Measurements from ENCODE around the gene ESCO1. TPM values are rescaled to one million over a fixed set of nuclear protein-coding genes. Genes with fewer than 3 reads are reported as not detected.

ESCO1 gene
- total and polyA plus RNA-seq, 2 of the 4 experiments (the other 2 are of a cell fraction): 3.1 to 4.5 TPM

DNA sequence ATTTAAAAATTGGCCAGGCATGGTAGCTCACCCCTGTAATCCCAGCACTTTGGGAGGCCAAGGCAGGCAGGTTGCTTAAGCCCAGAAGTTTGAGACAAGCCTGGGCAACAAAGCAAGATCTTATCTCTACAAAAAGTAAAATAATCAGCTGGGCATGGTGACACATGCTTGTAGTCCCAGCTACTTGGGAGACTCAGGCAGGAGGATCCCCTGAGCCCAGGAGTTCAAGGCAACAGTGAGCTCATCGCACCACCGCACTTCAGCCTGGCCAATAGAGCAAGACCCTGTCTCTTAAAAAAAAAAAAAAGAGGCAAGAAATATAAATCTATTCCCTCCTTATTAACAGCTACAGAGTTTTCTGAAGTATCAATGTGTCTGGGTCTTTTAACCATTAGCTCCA lies 51.9 kb downstream of the ESCO1 start:
- H4K20me1 ChIP-seq (ENCODE audit: insufficient read depth, low read length): no peaks in the 10 kb centered on the region; the same call in 1 of the 2 replicates
- H2AFZ ChIP-seq (replicated peaks; ENCODE audit: low read length, poor library complexity): no peak overlapping the region
- no peaks in the 10 kb centered on the region for H3K9me3 ChIP-seq (ENCODE audit: control insufficient read depth, insufficient read depth, low read length)
- no peak overlapping the region for H2AK5ac ChIP-seq (ENCODE audit: low read depth, low read length)
- no peak overlapping the region for H3K14ac ChIP-seq (replicated peaks; ENCODE audit: low read depth, low read length)
- intact Hi-C loops (cut with micrococcal nuclease) (no loop called here), dilution Hi-C loops (cut with HindIII; ENCODE audit: low sequenced_read_pairs, unreplicated experiment) (no loop called here), in situ Hi-C loops (cut with MboI; ENCODE audit: low sequenced_read_pairs) (no loop called here)
- no peak overlapping the region for H2BK20ac ChIP-seq (ENCODE audit: low read depth, low read length)
- POLR2A ChIA-PET (ENCODE audit: unreplicated experiment): no interaction called here
- H3K27ac ChIP-seq (ENCODE audit: insufficient read depth, low read length): no peak overlapping the region
- DNase-seq (no peak), ATAC-seq (ENCODE audit: low read depth) (no peak)
- H2AK9ac ChIP-seq (replicated peaks; ENCODE audit: low read depth, low read length, poor library complexity): no peak overlapping the region
- H2BK120ac ChIP-seq (ENCODE audit: low read depth, low read length): no peak overlapping the region
- H3K36me3 ChIP-seq (ENCODE audit: control insufficient read depth, insufficient read depth, low read length): peaks cover 18% of the 10 kb centered on the region
- no peak overlapping the region for H2BK15ac ChIP-seq (ENCODE audit: low read depth, low read length)
- H4K8ac ChIP-seq (ENCODE audit: low read depth in 2 of 2, low read length in 2 of 2): no peak overlapping the region
- no peak overlapping the region for H4K91ac ChIP-seq (ENCODE audit: insufficient read depth, low read depth, low read length)
- peaks cover 0 to 9% of the 10 kb centered on the region in 2 experiments; a peak in 2 of 4 replicates for H3K79me1 ChIP-seq (ENCODE audit: low read depth in 1 of 2, low read length in 2 of 2)
- no peak overlapping the region for H3K4me2 ChIP-seq (ENCODE audit: low read depth, low read length)
- no peak overlapping the region for H3K9ac ChIP-seq (ENCODE audit: low read depth, low read length)
- H3K56ac ChIP-seq (ENCODE audit: extremely low read depth, insufficient read depth, low read length): no peak overlapping the region
- no peak overlapping the region for H3K4ac ChIP-seq (ENCODE audit: low read depth, low read length)
- 0 out of 2 replicates have a peak, but pooled peaks cover 3% of the 10 kb centered on the region for H3K9me1 ChIP-seq (ENCODE audit: insufficient read depth, low read length)
- H3K18ac ChIP-seq (ENCODE audit: low read depth, low read length): no peak overlapping the region
- TF ChIP-seq BHLHE40 (IDR thresholded peaks at IDR 0.05; ENCODE audit: low read depth, low read length) (no peak), CHD1 (IDR thresholded peaks at IDR 0.05; ENCODE audit: low read depth, low read length) (no peak), SMC3 (IDR thresholded peaks at IDR 0.05; ENCODE audit: low read depth, low read length) (no peak)
- no peak overlapping the region for H2BK5ac ChIP-seq (ENCODE audit: low read depth, low read length, poor library complexity, severe bottlenecking)
- H4K5ac ChIP-seq (ENCODE audit: low read depth, low read length): no peak overlapping the region
- BruUV-seq (replicated peaks): no TSS peak
- no peaks in the 10 kb centered on the region for H3K27me3 ChIP-seq (ENCODE audit: control insufficient read depth, insufficient read depth, low read length)
- CTCF ChIA-PET: interaction anchor here (0.6 to 0.7 kb wide), 2 partner anchors 13 to 184 kb away, joined by 3 read pairs; no protein-coding TSS in a partner anchor
- no peak overlapping the region for H3K23ac ChIP-seq (ENCODE audit: low read depth, low read length)
- H3K4me1 ChIP-seq (ENCODE audit: control insufficient read depth, insufficient read depth, low read length): no peaks in the 10 kb centered on the region
- no CpG with 5 or more reads among the region's 2 CpGs for WGBS, 2 experiments (ENCODE audit: extremely low coverage in 2 of 2, insufficient read length in 1 of 2)
- H3K4me3 ChIP-seq (ENCODE audit: insufficient read depth, low read depth, low read length): no peak overlapping the region

Measured in IMR-90 (cell line).